SK-N-MC (cell line): Measurements from ENCODE around the gene PRKAR2B.

ENCODE experiments used
- EZH2 ChIP-seq: fragments of 200-600 bp; sonication (generic); IDR thresholded peaks from one replicate; pipeline ENCODE4 v1.6.1; 2017; ENCODE audit warnings: antibody characterized with exemption
- FOXP2 ChIP-seq: optimal IDR thresholded peaks from 2 replicates; pipeline ENCODE3; 2011; ENCODE audit warnings: mild to moderate bottlenecking, moderate library complexity; ENCODE audit not compliant: insufficient read depth; ENCODE audit errors: extremely low read length, control extremely low read depth
- POLR2AphosphoS5 ChIP-seq: IDR thresholded peaks from 2 replicates; pipeline ENCODE4 v1.6.1; 2012; ENCODE audit warnings: mild to moderate bottlenecking, low read depth, low read length, borderline replicate concordance

DNA sequence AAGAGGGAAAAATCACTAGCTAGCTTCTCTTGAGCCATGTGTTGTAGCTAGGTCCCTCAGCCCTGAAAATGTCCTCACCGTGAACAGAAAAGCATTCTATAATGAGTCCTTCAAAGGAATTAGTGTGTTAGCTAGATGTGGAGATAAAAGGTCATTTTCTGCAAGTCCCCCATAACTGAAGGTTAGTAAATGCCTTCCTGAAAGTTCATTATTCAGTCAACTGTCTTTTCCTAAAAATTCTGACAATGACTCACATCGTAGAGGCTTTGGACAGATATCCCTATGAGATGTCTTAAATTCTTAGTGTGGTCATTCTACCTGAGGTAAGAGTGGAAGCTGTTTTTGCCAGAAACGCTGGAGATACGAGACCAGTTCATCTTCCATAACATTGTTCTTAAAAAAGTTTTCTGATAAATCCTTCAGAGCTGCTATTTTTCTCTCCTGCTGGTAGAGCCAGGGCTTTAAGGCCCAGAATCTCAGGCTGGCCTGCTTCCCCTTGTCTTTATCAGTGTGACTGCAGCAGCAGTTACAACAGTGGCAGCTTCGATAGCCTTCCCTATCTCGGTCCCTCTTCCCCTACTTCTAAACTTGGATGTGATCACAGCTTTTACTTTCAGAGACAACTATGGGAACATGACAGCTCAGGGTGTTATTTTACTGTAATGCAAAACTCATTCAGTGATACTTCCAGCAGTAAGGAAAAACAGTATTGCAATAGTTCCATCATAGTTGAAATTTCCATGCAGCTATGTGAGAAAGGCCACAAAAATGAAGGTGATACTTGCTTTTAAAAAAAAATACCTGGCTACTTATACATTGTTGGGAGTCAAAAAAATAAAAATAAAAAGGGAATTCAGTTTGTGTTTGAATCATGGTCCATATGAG is 37.3 kb upstream of the PRKAR2B start:
- no peak for TF ChIP-seq FOXP2
- no peak for TF ChIP-seq EZH2
- no peak for TF ChIP-seq POLR2AphosphoS5
